ENCODE measurements around the gene CTSF. TPM values are rescaled to one million over a fixed set of nuclear protein-coding genes. Genes with fewer than 3 reads are reported as not detected.
"Not testable (repeated sequence)": the region's sequence is repeated elsewhere in the genome, so short reads cannot be mapped to it uniquely, and the experiment has no call there.

CTSF gene
- total and polyA plus RNA-seq, 2 donors (not counting 1 experiment from before 2014, with no cell fraction given): 17.1 to 26.6 TPM

DNA sequence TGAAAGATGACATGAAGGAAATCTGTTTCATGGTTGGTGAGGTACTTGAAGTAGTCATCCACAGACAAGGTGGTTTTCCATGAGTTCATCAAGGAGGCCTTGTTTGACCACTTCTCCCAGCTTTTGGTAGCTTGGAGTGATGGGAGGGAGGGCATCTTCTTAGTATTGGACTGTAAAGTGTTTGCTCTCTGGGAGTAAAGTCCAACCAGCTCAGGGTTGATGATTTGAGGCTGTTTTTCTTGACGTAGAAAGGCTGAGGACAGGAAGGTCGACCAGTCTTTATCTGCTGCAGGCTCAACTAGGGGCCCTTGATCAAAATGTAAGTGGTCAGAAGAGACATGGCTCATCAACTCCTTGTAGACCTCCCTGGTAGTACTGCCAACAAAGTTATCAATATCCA is 22.8 kb upstream of the CTSF start:
- Histone ChIP-seq H3K27me3 (ENCODE audit: control insufficient read depth, insufficient read depth, low read length) (no peaks in the 10 kb centered on the region), H3K4me2 (ENCODE audit: extremely low read depth, insufficient read depth, low read length) (no peak overlapping the region), H3K4me3 (replicated peaks in 1 of 4; ENCODE audit: control extremely low read depth in 1 of 4, insufficient read depth in 1 of 4, low read depth in 3 of 4, low read length in 4 of 4) (no peak overlapping the region), H3K27ac (ENCODE audit: insufficient read depth, low read length) (no peak overlapping the region), H3K79me2 (ENCODE audit: control insufficient read depth, insufficient read depth, low read length) (peaks cover 6% of the 10 kb centered on the region), H3K36me3 (ENCODE audit: control insufficient read depth, insufficient read depth, low read length) (no peaks in the 10 kb centered on the region), H3K9me3 (ENCODE audit: control insufficient read depth, insufficient read depth, low read depth, low read length) (no peaks in the 10 kb centered on the region), H4K20me1 (ENCODE audit: control insufficient read depth, extremely low read depth, insufficient read depth, low read length) (no peaks in the 10 kb centered on the region), H3K9ac (ENCODE audit: insufficient read depth, low read length) (no peak overlapping the region), H2AFZ (ENCODE audit: low read length) (no peak overlapping the region), H3K4me1 (ENCODE audit: control insufficient read depth, extremely low read depth, insufficient read depth, low read length) (no peaks in the 10 kb centered on the region)
- no peak for DNase-seq (ENCODE audit: low read depth in 2 of 2)
- TF ChIP-seq EZH2 (IDR thresholded peaks at IDR 0.05; ENCODE audit: low read length, missing control alignments): no peak
- TF ChIP-seq, protein P1, sequence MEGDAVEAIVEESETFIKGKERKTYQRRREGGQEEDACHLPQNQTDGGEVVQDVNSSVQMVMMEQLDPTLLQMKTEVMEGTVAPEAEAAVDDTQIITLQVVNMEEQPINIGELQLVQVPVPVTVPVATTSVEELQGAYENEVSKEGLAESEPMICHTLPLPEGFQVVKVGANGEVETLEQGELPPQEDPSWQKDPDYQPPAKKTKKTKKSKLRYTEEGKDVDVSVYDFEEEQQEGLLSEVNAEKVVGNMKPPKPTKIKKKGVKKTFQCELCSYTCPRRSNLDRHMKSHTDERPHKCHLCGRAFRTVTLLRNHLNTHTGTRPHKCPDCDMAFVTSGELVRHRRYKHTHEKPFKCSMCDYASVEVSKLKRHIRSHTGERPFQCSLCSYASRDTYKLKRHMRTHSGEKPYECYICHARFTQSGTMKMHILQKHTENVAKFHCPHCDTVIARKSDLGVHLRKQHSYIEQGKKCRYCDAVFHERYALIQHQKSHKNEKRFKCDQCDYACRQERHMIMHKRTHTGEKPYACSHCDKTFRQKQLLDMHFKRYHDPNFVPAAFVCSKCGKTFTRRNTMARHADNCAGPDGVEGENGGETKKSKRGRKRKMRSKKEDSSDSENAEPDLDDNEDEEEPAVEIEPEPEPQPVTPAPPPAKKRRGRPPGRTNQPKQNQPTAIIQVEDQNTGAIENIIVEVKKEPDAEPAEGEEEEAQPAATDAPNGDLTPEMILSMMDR (conservative IDR thresholded peaks at IDR 0.05 in 1 of 2, IDR thresholded peaks at IDR 0.05 in 1 of 2; ENCODE audit: low read depth in 1 of 2, low read length in 2 of 2): no peak

DNA sequence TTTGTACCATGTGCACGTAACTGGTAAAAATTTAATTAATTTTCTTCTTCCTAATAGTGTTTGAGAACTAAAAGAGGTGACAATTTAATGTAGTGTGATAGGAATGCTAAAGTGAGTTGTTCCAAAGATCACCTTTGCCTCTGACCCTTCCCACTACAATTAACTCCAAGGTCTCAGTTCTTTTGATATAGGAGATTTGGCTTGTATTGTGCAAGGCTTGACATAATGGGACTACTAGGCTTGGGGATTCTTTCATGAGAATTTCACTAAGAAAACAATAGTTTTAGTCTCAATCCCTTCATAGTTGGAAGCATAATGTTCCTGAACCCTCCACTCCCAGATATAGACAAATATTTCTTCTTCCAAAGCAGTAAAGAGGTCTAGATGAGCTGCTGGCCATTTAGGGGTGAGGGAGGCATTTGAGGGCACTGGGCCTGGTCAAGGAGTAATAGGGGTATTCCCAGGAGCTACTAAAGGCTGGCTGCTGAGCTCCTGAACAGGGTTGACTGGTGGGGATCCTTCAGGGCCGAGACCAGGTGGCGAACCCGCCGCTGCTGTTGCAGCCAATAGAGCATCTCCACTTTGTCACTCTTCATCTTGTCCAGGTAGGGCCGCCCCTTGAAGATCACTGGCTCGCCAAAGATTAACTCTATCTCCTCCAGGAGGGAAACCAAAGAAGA is 21.7 kb upstream of the CTSF start:
- DNase-seq (ENCODE audit: low read depth in 2 of 2): no peak
- no peaks in the 10 kb centered on the region for H3K36me3 ChIP-seq (ENCODE audit: control insufficient read depth, insufficient read depth, low read length)
- H2AFZ ChIP-seq (ENCODE audit: low read length): no peak overlapping the region
- no peaks in the 10 kb centered on the region for H3K27me3 ChIP-seq (ENCODE audit: control insufficient read depth, insufficient read depth, low read length)
- no peak overlapping the region for H3K27ac ChIP-seq (ENCODE audit: insufficient read depth, low read length)
- no peaks in the 10 kb centered on the region for H3K9me3 ChIP-seq (ENCODE audit: control insufficient read depth, insufficient read depth, low read depth, low read length)
- no peak overlapping the region for H3K4me3 ChIP-seq (replicated peaks in 1 of 4; ENCODE audit: control extremely low read depth in 1 of 4, insufficient read depth in 1 of 4, low read depth in 3 of 4, low read length in 4 of 4)
- TF ChIP-seq EZH2 (IDR thresholded peaks at IDR 0.05; ENCODE audit: low read length, missing control alignments): no peak
- TF ChIP-seq, protein P1 (conservative IDR thresholded peaks at IDR 0.05 in 1 of 2, IDR thresholded peaks at IDR 0.05 in 1 of 2; ENCODE audit: low read depth in 1 of 2, low read length in 2 of 2): no peak
- H3K9ac ChIP-seq (ENCODE audit: insufficient read depth, low read length): no peak overlapping the region
- H3K4me2 ChIP-seq (ENCODE audit: extremely low read depth, insufficient read depth, low read length): no peak overlapping the region
- no peaks in the 10 kb centered on the region for H4K20me1 ChIP-seq (ENCODE audit: control insufficient read depth, extremely low read depth, insufficient read depth, low read length)
- no peaks in the 10 kb centered on the region for H3K4me1 ChIP-seq (ENCODE audit: control insufficient read depth, extremely low read depth, insufficient read depth, low read length)
- H3K79me2 ChIP-seq (ENCODE audit: control insufficient read depth, insufficient read depth, low read length): peaks cover 6% of the 10 kb centered on the region

DNA sequence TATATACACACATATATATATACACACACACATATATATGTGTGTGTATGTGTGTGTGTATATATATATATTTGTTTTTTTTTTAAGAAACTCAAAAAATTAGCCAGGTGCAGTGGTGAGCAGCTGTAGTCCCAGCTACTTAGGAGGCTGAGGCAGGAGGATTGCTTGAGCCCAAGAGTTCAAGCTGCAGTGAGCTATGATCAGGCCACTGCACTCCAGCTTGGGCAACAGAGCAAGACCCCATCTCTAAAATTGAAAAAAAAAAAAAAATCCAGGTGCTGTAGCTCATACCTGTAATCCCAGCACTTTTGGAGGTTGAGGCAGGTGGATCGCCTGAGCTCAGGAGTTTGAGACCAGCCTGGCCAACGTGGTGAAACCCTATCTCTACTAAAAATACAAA is 20.9 kb upstream of the CTSF start:
- H3K4me2 ChIP-seq (ENCODE audit: extremely low read depth, insufficient read depth, low read length); H3K9ac ChIP-seq (ENCODE audit: insufficient read depth, low read length); H3K4me3 ChIP-seq (replicated peaks in 1 of 4; ENCODE audit: control extremely low read depth in 1 of 4, insufficient read depth in 1 of 4, low read depth in 3 of 4, low read length in 4 of 4); H3K27ac ChIP-seq (ENCODE audit: insufficient read depth, low read length); H3K36me3 ChIP-seq (ENCODE audit: control insufficient read depth, insufficient read depth, low read length); H3K4me1 ChIP-seq (ENCODE audit: control insufficient read depth, extremely low read depth, insufficient read depth, low read length); H4K20me1 ChIP-seq (ENCODE audit: control insufficient read depth, extremely low read depth, insufficient read depth, low read length); H2AFZ ChIP-seq (ENCODE audit: low read length); H3K27me3 ChIP-seq (ENCODE audit: control insufficient read depth, insufficient read depth, low read length); H3K79me2 ChIP-seq (ENCODE audit: control insufficient read depth, insufficient read depth, low read length); DNase-seq (ENCODE audit: low read depth in 2 of 2); H3K9me3 ChIP-seq (ENCODE audit: control insufficient read depth, insufficient read depth, low read depth, low read length): not testable (repeated sequence)

Data from fibroblast of lung (primary cell).